ENCODE measurements around the gene TJAP1.

Gene TJAP1

DNA sequence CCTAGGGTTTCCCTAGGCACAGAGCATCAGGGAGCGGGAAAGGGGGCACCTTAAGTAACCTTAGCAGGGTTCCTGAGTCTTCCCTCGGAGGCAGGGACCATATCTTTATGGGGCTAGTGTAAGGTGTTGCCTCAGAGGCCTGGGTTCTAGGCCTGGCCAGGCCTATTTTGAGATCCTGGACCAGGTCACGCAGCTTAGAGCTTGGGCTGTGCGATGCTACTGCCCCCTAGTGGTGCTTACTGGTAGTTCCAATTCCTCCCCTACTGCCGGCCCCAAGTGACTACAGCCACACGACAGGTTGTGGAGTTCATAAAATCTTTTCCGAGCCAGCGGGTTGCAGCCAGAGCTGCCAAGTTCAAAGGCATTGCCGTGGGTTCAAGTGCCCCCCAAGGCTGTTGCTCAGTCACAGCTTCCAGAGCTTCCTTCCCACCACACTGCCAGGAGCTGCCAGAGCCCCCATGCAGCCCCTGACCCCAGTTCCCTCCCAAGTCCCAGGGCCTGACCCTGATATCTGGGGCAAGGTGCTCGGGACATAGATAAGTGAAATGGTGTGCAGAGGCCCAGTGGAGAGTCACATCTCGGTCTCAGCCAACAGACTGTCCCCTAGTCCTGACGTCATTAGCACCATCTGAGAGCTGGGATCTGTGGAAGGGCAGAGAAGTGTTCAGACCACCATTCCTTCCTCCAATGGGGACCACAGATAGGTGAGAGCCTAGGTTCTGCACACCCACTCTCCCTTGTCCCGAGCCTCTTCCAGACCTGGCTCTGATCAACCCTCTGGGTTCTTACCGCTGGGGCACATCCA is 29.5 kb downstream of the TJAP1 start:
- no peak overlapping the region for H3K27ac ChIP-seq (ENCODE audit: low read depth, low read length)
- no peaks in the 10 kb centered on the region for H3K36me3 ChIP-seq (ENCODE audit: low read length)
- no peaks in the 10 kb centered on the region for H3K9me2 ChIP-seq (replicated peaks; ENCODE audit: insufficient read depth, low read length)
- no peaks in the 10 kb centered on the region for H3K9me3 ChIP-seq (ENCODE audit: insufficient read depth, low read length)
- H3K4me3 ChIP-seq (ENCODE audit: insufficient read depth, low read length, poor library complexity, severe bottlenecking), result no peak overlapping the region
- no peaks in the 10 kb centered on the region; the same call in 1 of the 2 replicates for H4K20me1 ChIP-seq (ENCODE audit: low read depth, low read length)
- H3K4me2 ChIP-seq (ENCODE audit: low read depth, low read length, poor library complexity, severe bottlenecking), result no peak overlapping the region
- H3K79me2 ChIP-seq (ENCODE audit: insufficient read depth, low read length), result no peaks in the 10 kb centered on the region
- no peak overlapping the region for H3K9ac ChIP-seq (ENCODE audit: low read length)
- H3K27me3 ChIP-seq (ENCODE audit: low read length), result no peaks in the 10 kb centered on the region
- TF ChIP-seq CTCF (IDR thresholded peaks at IDR 0.05; ENCODE audit: insufficient read depth, low read length, poor library complexity, severe bottlenecking) (peak; percentile 99), EZH2phosphoT487 (conservative IDR thresholded peaks at IDR 0.05; ENCODE audit: low read length) (no peak)
- no peak overlapping the region for H2AFZ ChIP-seq (ENCODE audit: low read depth, low read length, severe bottlenecking)
- peaks cover 7% of the 10 kb centered on the region for H3F3A ChIP-seq (ENCODE audit: insufficient read depth)

- Histone ChIP-seq H3K9me2 (replicated peaks; ENCODE audit: insufficient read depth, low read length) (no peaks in the 10 kb centered on the region), H3K36me3 (ENCODE audit: low read length) (no peaks in the 10 kb centered on the region), H3K4me3 (ENCODE audit: insufficient read depth, low read length, poor library complexity, severe bottlenecking) (no peak overlapping the region), H2AFZ (ENCODE audit: low read depth, low read length, severe bottlenecking) (no peak overlapping the region), H3F3A (ENCODE audit: insufficient read depth) (peaks cover 7% of the 10 kb centered on the region), H3K4me2 (ENCODE audit: low read depth, low read length, poor library complexity, severe bottlenecking) (no peak overlapping the region), H3K27ac (ENCODE audit: low read depth, low read length) (no peak overlapping the region), H3K79me2 (ENCODE audit: insufficient read depth, low read length) (no peaks in the 10 kb centered on the region), H3K27me3 (ENCODE audit: low read length) (no peaks in the 10 kb centered on the region), H4K20me1 (ENCODE audit: low read depth, low read length) (no peaks in the 10 kb centered on the region; the same call in 1 of the 2 replicates), H3K9me3 (ENCODE audit: insufficient read depth, low read length) (no peaks in the 10 kb centered on the region), H3K9ac (ENCODE audit: low read length) (no peak overlapping the region)
- TF ChIP-seq CTCF (IDR thresholded peaks at IDR 0.05; ENCODE audit: insufficient read depth, low read length, poor library complexity, severe bottlenecking) (no peak), EZH2phosphoT487 (conservative IDR thresholded peaks at IDR 0.05; ENCODE audit: low read length) (no peak)
These were observed 31.2 kb downstream of the TJAP1 start for GRCh38 chr6:43508481-43509141.

DNA sequence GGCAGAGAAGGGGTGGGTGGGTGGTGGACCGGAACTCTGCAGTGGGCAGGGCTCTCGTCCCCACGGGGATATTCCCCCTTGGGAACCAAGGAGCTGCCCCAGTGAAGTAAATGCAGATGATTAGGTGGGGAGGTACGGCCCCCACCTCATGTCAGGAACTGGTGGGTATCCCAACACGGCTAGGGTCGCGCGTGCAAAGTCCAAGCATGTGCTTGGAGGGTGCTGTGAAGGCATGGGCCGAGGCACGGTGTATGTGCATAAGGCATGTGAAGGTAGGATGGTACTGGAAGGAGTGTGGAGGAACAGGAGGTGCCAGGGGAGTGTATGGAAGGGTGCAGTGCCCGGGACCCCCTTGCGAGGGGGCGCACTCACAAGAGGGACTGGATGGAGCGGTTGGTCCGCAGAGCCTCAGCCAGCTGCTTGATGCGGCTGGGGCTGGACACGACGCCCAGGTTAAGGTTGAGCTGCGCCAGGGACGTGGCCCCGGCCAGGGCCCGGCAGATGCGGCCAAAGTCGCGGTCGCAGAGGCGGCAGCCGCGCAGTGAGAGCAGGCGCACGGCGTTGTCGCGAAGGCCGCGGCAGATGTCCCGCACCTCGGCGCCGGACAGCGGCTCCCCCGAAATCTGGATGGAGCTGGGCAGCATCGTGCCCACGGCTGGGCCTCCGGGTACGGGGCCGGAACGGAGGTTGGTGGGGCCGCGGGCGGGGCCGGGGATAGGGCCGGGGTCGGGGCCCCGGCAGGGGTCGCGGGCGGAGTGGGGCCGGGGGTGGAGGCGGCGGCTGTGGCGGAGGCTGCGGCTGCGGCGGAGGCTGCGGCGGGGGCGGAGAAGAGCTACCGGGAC is 32.0 kb downstream of the TJAP1 start:
- peaks cover 7% of the 10 kb centered on the region for H3F3A ChIP-seq (ENCODE audit: insufficient read depth)
- no peaks in the 10 kb centered on the region for H3K27me3 ChIP-seq (ENCODE audit: low read length)
- H3K9me3 ChIP-seq (ENCODE audit: insufficient read depth, low read length), result no peaks in the 10 kb centered on the region
- no peaks in the 10 kb centered on the region for H3K9me2 ChIP-seq (replicated peaks; ENCODE audit: insufficient read depth, low read length)
- peak overlapping the region; percentile 39; the same call in 1 of the 2 replicates for H3K9ac ChIP-seq (ENCODE audit: low read length)
- H3K36me3 ChIP-seq (ENCODE audit: low read length), result no peaks in the 10 kb centered on the region
- H3K27ac ChIP-seq (ENCODE audit: low read depth, low read length), result no peak overlapping the region
- H3K79me2 ChIP-seq (ENCODE audit: insufficient read depth, low read length), result no peaks in the 10 kb centered on the region
- TF ChIP-seq CTCF (IDR thresholded peaks at IDR 0.05; ENCODE audit: insufficient read depth, low read length, poor library complexity, severe bottlenecking) (no peak), EZH2phosphoT487 (conservative IDR thresholded peaks at IDR 0.05; ENCODE audit: low read length) (no peak)
- peak overlapping the region; percentile 67 for H3K4me2 ChIP-seq (ENCODE audit: low read depth, low read length, poor library complexity, severe bottlenecking)
- no peak overlapping the region for H2AFZ ChIP-seq (ENCODE audit: low read depth, low read length, severe bottlenecking)
- H3K4me3 ChIP-seq (ENCODE audit: insufficient read depth, low read length, poor library complexity, severe bottlenecking), result peak overlapping the region; percentile 59
- no peaks in the 10 kb centered on the region; the same call in 1 of the 2 replicates for H4K20me1 ChIP-seq (ENCODE audit: low read depth, low read length)
